Vein endothelial cell (primary cell): ENCODE data around the gene BAZ1B. TPM values are rescaled to one million over a fixed set of nuclear protein-coding genes. Genes with fewer than 3 reads are reported as not detected.

Source experiments
- small RNA-seq: library from RNA; depleted of rRNA; stranded (forward); fragments of <200 nt; gene quantifications from one replicate; pipeline ENCODE3, GENCODE V24; 2012
- total RNA-seq: library from RNA; depleted of rRNA; stranded (reverse); fragments of >200 nt; gene quantifications from 2 replicates; pipeline ENCODE4 v1.2.3, GENCODE V29; 2012

Gene BAZ1B
- 45.7 and 63.6 TPM in 2 replicates for total RNA-seq

GRCh38 chr7:73522105-73522872, at the start of gene BAZ1B:
Gene BAZ1B, minus strand, starts transcription at chr7:73522293. Its CDS starts 360 bp downstream, at chr7:73521933.

DNA sequence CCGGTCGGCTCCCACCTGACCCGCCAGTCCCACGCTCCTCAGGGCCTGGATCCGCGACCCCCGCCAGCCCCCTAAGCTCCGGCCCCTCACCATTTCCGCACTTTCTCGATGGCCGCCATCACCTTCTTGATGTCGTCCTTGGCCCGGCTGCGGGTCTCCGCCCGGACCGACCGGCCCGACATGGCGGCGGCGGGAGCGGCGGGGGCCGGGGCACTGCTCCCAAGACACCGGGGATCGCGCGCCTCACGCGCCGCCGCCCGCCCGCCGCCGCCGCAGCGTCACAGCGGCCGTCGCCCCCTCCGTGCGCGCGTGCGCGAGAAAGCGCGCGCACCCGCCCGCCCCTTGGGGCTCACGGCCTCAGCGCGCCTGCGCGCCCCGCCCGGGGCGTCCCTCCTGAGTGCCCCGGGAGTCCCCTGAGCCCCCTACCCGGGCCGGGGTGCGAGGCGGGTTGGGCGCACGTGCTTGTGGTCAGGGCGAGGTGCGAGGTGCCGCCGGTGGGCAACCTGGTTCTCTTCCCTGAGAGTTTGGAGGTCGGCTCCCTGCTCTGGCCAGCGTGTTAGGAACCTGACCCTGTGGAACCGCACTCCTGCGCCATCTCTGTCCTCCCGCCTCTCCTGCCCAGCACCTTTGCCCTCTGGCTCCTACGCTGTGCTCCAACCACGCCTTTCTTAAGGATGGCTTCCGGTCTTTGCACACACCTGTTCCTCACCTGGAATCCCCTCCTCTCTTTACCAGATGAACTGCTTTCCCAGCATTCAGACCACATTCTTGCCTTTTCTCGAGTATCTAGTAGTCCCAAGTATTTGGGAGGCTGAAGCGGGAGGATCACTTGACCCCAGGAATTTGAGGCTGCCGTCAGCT, 35.5 kb upstream of the BAZ1B start, which contains the start of gene BCL7B:
Gene BCL7B, minus strand, starts transcription at position 294 of the 861 bp plus-strand sequence. Its CDS starts 112 bp downstream, at position 182.

Small RNA genes lying within 50 kb of the gene (small RNA-seq; reads per million reads assigned to genes)
- not detected for gene RF00019
- gene RNU6-1198P, result not detected

Other genes starting within 250 kb of the BAZ1B start
- 5.2 and 5.3 TPM in 2 replicates for gene NSUN5, start 213.5 kb downstream of the BAZ1B start, total RNA-seq
- not detected in 2 replicates for gene TRIM50, start 194.2 kb downstream of the BAZ1B start, total RNA-seq
- not detected in 2 replicates for gene FKBP6, start 194.1 kb downstream of the BAZ1B start, total RNA-seq
- gene FZD9, start 88.5 kb downstream of the BAZ1B start, total RNA-seq, result 0.67 and 1.6 TPM in 2 replicates
- gene BCL7B, start 35.4 kb upstream of the BAZ1B start, total RNA-seq, result 35.9 and 37.2 TPM in 2 replicates
- gene TBL2, start 56.3 kb upstream of the BAZ1B start, total RNA-seq, result 44.0 and 52.3 TPM in 2 replicates
- gene MLXIPL, start 102.2 kb upstream of the BAZ1B start, total RNA-seq, result not detected in 2 replicates
- 2.5 and 3.9 TPM in 2 replicates for gene VPS37D, start 145.5 kb upstream of the BAZ1B start, total RNA-seq
- gene DNAJC30, start 161.2 kb upstream of the BAZ1B start, total RNA-seq, result 2.6 and 3.0 TPM in 2 replicates
- gene BUD23, start 161.3 kb upstream of the BAZ1B start, total RNA-seq, result 34.0 and 35.4 TPM in 2 replicates
- gene STX1A, start 197.4 kb upstream of the BAZ1B start, total RNA-seq, result 14.0 and 17.9 TPM in 2 replicates
- gene ABHD11, start 216.5 kb upstream of the BAZ1B start, total RNA-seq, result 8.5 and 8.8 TPM in 2 replicates
- gene CLDN3, start 248.0 kb upstream of the BAZ1B start, total RNA-seq, result 0.98 TPM in 1 of 2 replicates, not detected in the other